Tibial artery (tissue), 4 donors: ENCODE measurements around the gene TMEM132D.

Experiments
- DNase-seq, 2 donors: peaks; one replicate each; pipeline ENCODE4 v3.0.0-alpha.2; 2019
- H3K27ac ChIP-seq, 2 donors: fragments of 200-600 bp; sonication (generic) in 1 of 2; 1 replicate in 1 of 2; 2 replicates in 1 of 2; pipeline ENCODE4 v1.5.1; 2018 to 2019; ENCODE audit warnings: mild to moderate bottlenecking in 1 of 2
- H3K27me3 ChIP-seq, 2 donors: fragments of 200-600 bp; sonication (generic) in 1 of 2; one replicate each; pipeline versions ENCODE4 v1.5.1 to v1.6.0; 2016 to 2019
- H3K36me3 ChIP-seq, 3 donors: fragments of 200-600 bp; sonication (generic) in 2 of 3; one replicate each; pipeline ENCODE4 v1.5.1; 2016 to 2019; ENCODE audit warnings: mild to moderate bottlenecking in 2 of 3
- H3K4me1 ChIP-seq, 4 donors: fragments of 200-600 bp; sonication (generic) in 2 of 4; 1 replicate in 3 of 4; 2 replicates in 1 of 4; pipeline ENCODE4 v1.5.1; 2016 to 2019
- H3K4me3 ChIP-seq, 2 donors: fragments of 200-600 bp; sonication (generic) in 1 of 2; 1 replicate in 1 of 2; 2 replicates in 1 of 2; pipeline ENCODE4 v1.5.1; 2018 to 2019; ENCODE audit warnings: mild to moderate bottlenecking in 2 of 2
- H3K9me3 ChIP-seq, 3 donors: fragments of 200-600 bp; sonication (generic) in 1 of 3; one replicate each; pipeline ENCODE4 v1.5.1; 2016 to 2019
- intact Hi-C: fragments of 100-400 bp; cut with DNase I; formaldehyde crosslinking; loops from one replicate; pipeline ENCODE4 v1.15.0; 2023; ENCODE audit warnings: low total_unique reads
- TF ChIP-seq, protein P1 (sequence below), 2 experiments: fragments of 200-600 bp in 1 of 2; fragments of 450-650 bp in 1 of 2; IDR thresholded peaks; one replicate each; pipeline ENCODE4 v1.5.1; 2017 to 2019; ENCODE audit warnings: antibody characterized with exemption in 2 of 2, mild to moderate bottlenecking in 1 of 2, moderate library complexity in 1 of 2

The TMEM132D gene

DNA sequence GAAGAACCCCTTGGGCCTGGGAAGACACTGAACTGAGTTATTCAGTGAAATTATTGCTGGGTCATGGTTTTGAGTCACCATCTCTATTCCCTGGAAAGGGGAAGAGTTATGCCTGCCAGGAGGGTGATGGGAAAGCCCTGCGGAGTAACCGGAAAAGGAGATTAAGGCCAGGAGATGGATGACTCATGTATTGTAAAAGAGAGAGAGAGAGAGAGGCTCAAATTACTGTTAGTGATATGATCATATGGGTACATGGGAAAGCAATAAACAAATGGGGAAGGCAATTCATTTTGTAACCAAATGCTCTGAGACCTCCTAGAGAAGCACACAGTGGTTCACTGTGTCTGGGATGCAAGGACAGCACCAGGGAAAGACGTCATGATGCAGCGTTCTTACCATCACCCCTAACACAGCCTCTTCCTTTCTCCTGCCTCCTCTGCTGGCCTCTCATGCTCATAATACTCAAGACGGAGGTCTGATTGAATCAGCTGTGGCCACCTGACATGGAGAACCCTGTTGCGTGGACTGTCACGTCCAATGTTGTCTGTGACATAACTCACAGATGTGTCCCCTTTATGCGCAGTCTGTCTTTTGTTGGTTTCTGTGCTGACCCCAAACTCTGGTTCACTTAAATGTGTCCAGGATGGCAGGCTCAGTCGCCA lies 243.7 kb downstream of the TMEM132D start:
- DNase-seq = no peak
- H3K27me3 ChIP-seq = no peaks in the 10 kb centered on the region
- H3K4me3 ChIP-seq = no peak overlapping the region
- no peaks in the 10 kb centered on the region for H3K4me1 ChIP-seq
- no peak overlapping the region for H3K27ac ChIP-seq
- intact Hi-C loops = no loop called here
- TF ChIP-seq, protein P1, sequence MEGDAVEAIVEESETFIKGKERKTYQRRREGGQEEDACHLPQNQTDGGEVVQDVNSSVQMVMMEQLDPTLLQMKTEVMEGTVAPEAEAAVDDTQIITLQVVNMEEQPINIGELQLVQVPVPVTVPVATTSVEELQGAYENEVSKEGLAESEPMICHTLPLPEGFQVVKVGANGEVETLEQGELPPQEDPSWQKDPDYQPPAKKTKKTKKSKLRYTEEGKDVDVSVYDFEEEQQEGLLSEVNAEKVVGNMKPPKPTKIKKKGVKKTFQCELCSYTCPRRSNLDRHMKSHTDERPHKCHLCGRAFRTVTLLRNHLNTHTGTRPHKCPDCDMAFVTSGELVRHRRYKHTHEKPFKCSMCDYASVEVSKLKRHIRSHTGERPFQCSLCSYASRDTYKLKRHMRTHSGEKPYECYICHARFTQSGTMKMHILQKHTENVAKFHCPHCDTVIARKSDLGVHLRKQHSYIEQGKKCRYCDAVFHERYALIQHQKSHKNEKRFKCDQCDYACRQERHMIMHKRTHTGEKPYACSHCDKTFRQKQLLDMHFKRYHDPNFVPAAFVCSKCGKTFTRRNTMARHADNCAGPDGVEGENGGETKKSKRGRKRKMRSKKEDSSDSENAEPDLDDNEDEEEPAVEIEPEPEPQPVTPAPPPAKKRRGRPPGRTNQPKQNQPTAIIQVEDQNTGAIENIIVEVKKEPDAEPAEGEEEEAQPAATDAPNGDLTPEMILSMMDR (IDR thresholded peaks at IDR 0.05) = no peak
- no peaks in the 10 kb centered on the region for H3K36me3 ChIP-seq
- H3K9me3 ChIP-seq = peaks cover 0 to 6% (median 0%) of the 10 kb centered on the region in 3 donors

DNA sequence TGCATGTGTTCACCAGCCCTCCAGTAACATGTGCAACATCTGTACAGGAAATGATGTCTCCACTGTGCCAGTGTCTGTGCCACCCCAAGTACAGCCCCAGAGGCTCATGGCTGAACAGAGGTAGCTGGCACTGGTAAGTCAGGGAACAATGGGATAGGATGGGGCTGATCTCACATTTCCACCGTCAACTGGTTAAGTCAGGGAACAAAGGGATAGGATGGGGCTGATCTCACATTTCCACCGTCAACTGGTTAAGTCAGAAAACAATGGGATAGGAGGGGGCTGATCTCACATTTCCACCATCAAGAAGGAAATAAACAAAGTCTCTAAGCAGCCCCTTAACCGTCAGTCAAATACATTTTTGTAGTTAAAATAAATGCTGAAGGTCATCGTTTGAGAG lies 246.6 kb downstream of the TMEM132D start:
- Histone ChIP-seq H3K4me1 (no peaks in the 10 kb centered on the region), H3K36me3 (no peaks in the 10 kb centered on the region), H3K4me3 (no peak overlapping the region), H3K9me3 (peaks cover 0 to 7% (median 0%) of the 10 kb centered on the region in 3 donors), H3K27me3 (no peaks in the 10 kb centered on the region), H3K27ac (no peak overlapping the region)
- TF ChIP-seq, protein P1 (IDR thresholded peaks at IDR 0.05) = no peak
- no peak for DNase-seq
- intact Hi-C loops = no loop called here

DNA sequence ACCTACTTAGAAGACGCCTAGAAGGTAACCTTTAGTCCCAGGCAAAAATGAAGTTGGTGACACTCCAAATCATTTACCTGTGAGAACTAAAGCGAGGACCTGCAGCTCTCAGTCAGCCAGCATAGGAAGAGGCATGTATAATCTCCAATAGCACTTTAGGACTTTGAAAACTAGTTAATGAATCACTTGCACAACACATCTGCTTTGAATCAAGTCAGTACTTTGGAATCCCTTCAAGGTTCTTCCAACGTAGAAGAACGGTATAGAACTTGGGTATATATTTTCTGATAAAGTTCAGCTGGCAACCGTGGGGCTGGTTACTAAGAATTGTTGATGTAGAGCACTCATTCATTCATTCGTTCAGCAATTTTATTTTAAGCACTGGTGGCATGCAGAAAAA lies 251.9 kb downstream of the TMEM132D start:
- Histone ChIP-seq H3K27ac (no peak overlapping the region), H3K4me1 (no peaks in the 10 kb centered on the region), H3K27me3 (no peaks in the 10 kb centered on the region), H3K36me3 (no peaks in the 10 kb centered on the region), H3K4me3 (no peak overlapping the region), H3K9me3 (peaks cover 0 to 6% (median 0%) of the 10 kb centered on the region in 3 donors)
- intact Hi-C loops = no loop called here
- TF ChIP-seq, protein P1 (IDR thresholded peaks at IDR 0.05) = no peak
- no peak for DNase-seq

DNA sequence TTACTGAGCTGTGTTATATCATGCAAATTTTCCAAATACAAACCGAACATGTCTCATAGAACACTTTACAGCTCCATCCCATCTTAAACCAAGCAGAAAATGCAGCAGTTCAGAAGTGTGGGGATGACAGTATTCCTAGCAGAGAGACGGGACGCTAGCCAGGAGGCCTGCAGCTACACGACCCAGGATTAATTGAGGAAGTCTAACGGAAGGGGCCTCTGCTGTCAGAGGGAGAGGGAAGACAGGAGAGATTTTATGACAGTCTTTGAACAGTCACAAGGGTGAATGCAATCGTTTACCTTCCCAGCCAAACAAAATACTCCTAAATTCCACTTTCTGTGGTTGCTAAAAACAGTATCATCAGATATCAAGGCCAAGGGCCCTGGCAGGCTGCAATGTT lies 261.9 kb downstream of the TMEM132D start:
- Histone ChIP-seq H3K36me3 (no peaks in the 10 kb centered on the region), H3K9me3 (no peaks in the 10 kb centered on the region), H3K27me3 (no peaks in the 10 kb centered on the region), H3K27ac (no peak overlapping the region), H3K4me3 (no peak overlapping the region), H3K4me1 (no peaks in the 10 kb centered on the region)
- DNase-seq = no peak
- TF ChIP-seq, protein P1 (IDR thresholded peaks at IDR 0.05) = no peak
- intact Hi-C loops = no loop called here

DNA sequence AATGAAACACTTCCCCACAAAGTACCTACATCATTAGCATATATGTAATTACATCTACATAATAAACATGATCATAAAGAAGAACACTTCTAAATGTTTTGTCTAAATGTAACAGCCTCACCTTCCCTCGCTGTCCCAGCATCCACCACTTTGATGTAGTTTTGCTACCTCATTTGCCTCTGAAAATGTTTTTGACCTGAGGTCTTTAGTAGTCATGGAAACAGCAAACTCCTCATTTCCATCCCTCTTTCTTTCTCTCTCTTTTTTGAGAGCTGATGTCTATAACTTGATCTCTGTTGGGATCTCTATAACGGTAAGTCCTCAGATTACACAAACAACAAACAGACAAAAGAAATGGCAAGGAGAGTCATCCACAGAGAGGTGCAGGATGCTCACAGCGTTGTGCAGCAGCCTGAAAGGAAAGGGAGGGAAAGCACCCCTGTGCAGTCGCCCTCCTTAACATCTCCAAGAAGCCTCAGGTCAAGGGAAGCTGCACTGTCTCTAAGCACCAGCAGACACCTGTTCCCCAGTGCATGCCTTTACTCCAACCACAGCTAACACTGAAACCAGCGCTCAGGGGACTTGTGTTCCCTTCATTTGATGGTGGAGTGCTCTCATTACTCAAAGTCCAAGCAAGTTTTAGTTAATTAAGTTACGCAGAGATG lies 268.7 kb downstream of the TMEM132D start:
- intact Hi-C loops = no loop called here
- TF ChIP-seq, protein P1 (IDR thresholded peaks at IDR 0.05) = no peak

More for the DNA sequence above, 268.7 kb downstream of the TMEM132D start:
- H3K4me3 ChIP-seq = no peak overlapping the region
- no peak for DNase-seq
- no peaks in the 10 kb centered on the region for H3K4me1 ChIP-seq
- no peaks in the 10 kb centered on the region for H3K36me3 ChIP-seq
- no peaks in the 10 kb centered on the region for H3K27me3 ChIP-seq
- H3K27ac ChIP-seq = no peak overlapping the region
- H3K9me3 ChIP-seq = no peaks in the 10 kb centered on the region
